Keratinocyte (primary cell): ENCODE results near the gene TMUB1. TPM values are rescaled to one million over a fixed set of nuclear protein-coding genes. Genes with fewer than 3 reads are reported as not detected.
A peak's percentile ranks its signal among the peaks of the same experiment; 100 is the strongest.

ENCODE experiments used
- DNase-seq: peaks from one replicate; pipeline ENCODE4 v3.0.0-alpha.2; 2011; ENCODE audit warnings: low read depth, missing footprints, low spot score
- FAIRE-seq: peaks from 2 replicates; lab custom pipeline; 2011; peaks lifted over from hg19 to GRCh38; lab: Jason Lieb, UNC
- H2AFZ ChIP-seq: 2 replicates; pipeline ENCODE4 v1.6.0; 2012; ENCODE audit warnings: low read length, control low read depth, inconsistent platforms; ENCODE audit not compliant: control insufficient read depth
- H3K27ac ChIP-seq: 2 replicates; pipeline ENCODE4 v1.5.1; 2011; ENCODE audit warnings: low read length; ENCODE audit not compliant: control insufficient read depth, insufficient read depth
- H3K27me3 ChIP-seq: 3 replicates; pipeline ENCODE4 v1.6.0; 2011; ENCODE audit warnings: low read length; ENCODE audit not compliant: control insufficient read depth, insufficient read depth; ENCODE audit errors: extremely low read depth
- H3K36me3 ChIP-seq, 2 experiments: 2 replicates in 1 of 2; 3 replicates in 1 of 2; pipeline ENCODE4 v1.5.1; 2011; ENCODE audit warnings: low read length in 2 of 2, mild to moderate bottlenecking in 1 of 2; ENCODE audit not compliant: control insufficient read depth in 2 of 2, insufficient read depth in 2 of 2; ENCODE audit errors: extremely low read depth in 1 of 2
- H3K4me1 ChIP-seq: 3 replicates; pipeline ENCODE4 v1.5.1; 2011; ENCODE audit warnings: low read length; ENCODE audit not compliant: control insufficient read depth, insufficient read depth; ENCODE audit errors: extremely low read depth
- H3K4me2 ChIP-seq: 3 replicates; pipeline ENCODE4 v1.6.0; 2011; ENCODE audit warnings: low read depth, low read length; ENCODE audit not compliant: control insufficient read depth, insufficient read depth; ENCODE audit errors: extremely low read depth
- H3K4me3 ChIP-seq, 3 experiments: fragments of 200-600 bp in 1 of 3; sonication (generic) in 1 of 3; 2 replicates in 2 of 3; 3 replicates in 1 of 3; pipeline ENCODE4 v1.5.1; 2011 to 2016; ENCODE audit warnings: low read length in 3 of 3, mild to moderate bottlenecking in 3 of 3, control low read depth in 2 of 3, inconsistent platforms in 1 of 3, low read depth in 1 of 3, mixed read lengths in 1 of 3, mixed run types in 1 of 3, moderate library complexity in 1 of 3; ENCODE audit not compliant: control insufficient read depth in 2 of 3, insufficient read depth in 2 of 3; ENCODE audit errors: extremely low read depth in 1 of 3
- H3K79me2 ChIP-seq: 2 replicates; pipeline ENCODE4 v1.6.0; 2012; ENCODE audit warnings: low read length; ENCODE audit not compliant: control insufficient read depth, insufficient read depth
- H3K9ac ChIP-seq: 3 replicates; pipeline ENCODE4 v1.6.0; 2011; ENCODE audit warnings: low read length; ENCODE audit not compliant: control insufficient read depth, insufficient read depth; ENCODE audit errors: extremely low read depth
- H3K9me1 ChIP-seq: 3 replicates; pipeline ENCODE4 v1.6.0; 2011; ENCODE audit warnings: low read length; ENCODE audit not compliant: control insufficient read depth, insufficient read depth; ENCODE audit errors: extremely low read depth
- H3K9me3 ChIP-seq: 2 replicates; pipeline ENCODE4 v1.5.1; 2012; ENCODE audit warnings: low read depth, low read length; ENCODE audit not compliant: control insufficient read depth
- H4K20me1 ChIP-seq: 3 replicates; pipeline ENCODE4 v1.6.0; 2011; ENCODE audit warnings: low read length; ENCODE audit not compliant: control insufficient read depth, insufficient read depth; ENCODE audit errors: extremely low read depth
- EZH2 ChIP-seq: IDR thresholded peaks from one replicate; pipeline ENCODE4 v1.6.1; 2012; ENCODE audit warnings: inconsistent platforms, mild to moderate bottlenecking, low read length, moderate library complexity
- dilution Hi-C: fragments of 300-500 bp; cut with MboI; formaldehyde crosslinking; loops from one replicate; pipeline ENCODE4 v1.7.0; 2020; ENCODE audit warnings: low sequenced_read_pairs; ENCODE audit not compliant: extremely low pct_ligation_motif_present
- polyA plus RNA-seq, 5 experiments: library from polyadenylated mRNA; depleted of rRNA in 3 of 5; stranded (reverse) in 3 of 5; stranded (forward) in 1 of 5; unstranded in 1 of 5; fragments of >200 nt; gene quantifications; 1 replicate in 1 of 5; 2 replicates in 3 of 5; 3 replicates in 1 of 5; pipeline versions ENCODE4 v1.2.1 to v1.2.3, GENCODE V29; 2011 to 2012; ENCODE audit warnings: missing spikeins in 2 of 5, low read depth in 1 of 5, low replicate concordance in 1 of 5
- TF ChIP-seq, protein P1 (sequence below), 3 experiments: IDR thresholded peaks in 1 of 3; conservative IDR thresholded peaks in 1 of 3; optimal IDR thresholded peaks in 1 of 3; 2 replicates in 2 of 3; 3 replicates in 1 of 3; pipeline versions ENCODE3 to v1.5.1; 2011; ENCODE audit warnings: low read length in 3 of 3, mild to moderate bottlenecking in 3 of 3, moderate library complexity in 2 of 3, control low read depth in 1 of 3, inconsistent platforms in 1 of 3; ENCODE audit not compliant: insufficient read depth in 2 of 3; ENCODE audit errors: extremely low read depth in 1 of 3

Gene TMUB1
- polyA plus RNA-seq, 1 donor (not counting 4 experiments of a cell fraction or from before 2014, with no cell fraction given) = 12.2 TPM

DNA sequence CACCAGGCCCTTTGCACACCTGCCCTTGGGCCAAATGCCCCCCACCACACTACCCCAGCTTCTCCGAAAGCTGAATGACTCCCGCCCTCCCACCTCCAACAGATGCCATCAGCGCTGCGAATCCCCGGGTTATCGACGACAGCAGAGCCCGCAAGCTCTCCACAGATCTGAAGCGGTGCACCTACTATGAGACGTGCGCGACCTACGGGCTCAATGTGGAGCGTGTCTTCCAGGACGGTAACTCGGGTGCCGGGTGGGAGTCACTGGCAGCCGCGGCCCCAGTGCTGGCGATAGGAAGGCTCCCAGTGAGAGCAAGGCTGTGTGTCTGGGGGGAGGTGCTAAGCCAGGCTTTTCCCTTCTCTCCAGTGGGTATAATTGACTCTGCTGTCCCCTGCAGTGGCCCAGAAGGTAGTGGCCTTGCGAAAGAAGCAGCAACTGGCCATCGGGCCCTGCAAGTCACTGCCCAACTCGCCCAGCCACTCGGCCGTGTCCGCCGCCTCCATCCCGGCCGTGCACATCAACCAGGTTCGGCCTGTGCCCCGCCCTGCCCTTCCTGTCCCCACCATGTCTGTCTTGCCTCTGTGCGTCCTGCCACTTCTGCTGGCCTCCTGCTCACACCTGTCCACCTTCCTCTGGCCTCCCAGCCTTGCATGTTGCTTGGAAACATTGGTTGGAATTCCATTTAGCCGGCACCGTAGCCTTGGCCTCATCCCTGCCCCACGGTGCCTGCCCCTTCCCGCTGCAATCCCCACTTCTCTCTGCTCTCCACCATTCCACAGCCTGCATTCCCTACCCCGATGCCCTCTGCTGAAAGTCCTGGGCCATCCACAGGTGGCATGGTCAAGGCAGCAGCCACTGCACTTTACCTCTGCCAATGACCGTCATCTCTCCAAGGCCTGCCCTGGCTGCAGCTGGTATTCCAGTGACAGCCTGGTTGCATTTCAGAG lies 35.1 kb upstream of the TMUB1 start:
- no peaks in the 10 kb centered on the region for H3K9me1 ChIP-seq
- peaks cover 20% of the 10 kb centered on the region for H3K4me1 ChIP-seq
- dilution Hi-C loops = no loop called here
- H3K4me3 ChIP-seq = no peak overlapping the region
- TF ChIP-seq, protein P1, sequence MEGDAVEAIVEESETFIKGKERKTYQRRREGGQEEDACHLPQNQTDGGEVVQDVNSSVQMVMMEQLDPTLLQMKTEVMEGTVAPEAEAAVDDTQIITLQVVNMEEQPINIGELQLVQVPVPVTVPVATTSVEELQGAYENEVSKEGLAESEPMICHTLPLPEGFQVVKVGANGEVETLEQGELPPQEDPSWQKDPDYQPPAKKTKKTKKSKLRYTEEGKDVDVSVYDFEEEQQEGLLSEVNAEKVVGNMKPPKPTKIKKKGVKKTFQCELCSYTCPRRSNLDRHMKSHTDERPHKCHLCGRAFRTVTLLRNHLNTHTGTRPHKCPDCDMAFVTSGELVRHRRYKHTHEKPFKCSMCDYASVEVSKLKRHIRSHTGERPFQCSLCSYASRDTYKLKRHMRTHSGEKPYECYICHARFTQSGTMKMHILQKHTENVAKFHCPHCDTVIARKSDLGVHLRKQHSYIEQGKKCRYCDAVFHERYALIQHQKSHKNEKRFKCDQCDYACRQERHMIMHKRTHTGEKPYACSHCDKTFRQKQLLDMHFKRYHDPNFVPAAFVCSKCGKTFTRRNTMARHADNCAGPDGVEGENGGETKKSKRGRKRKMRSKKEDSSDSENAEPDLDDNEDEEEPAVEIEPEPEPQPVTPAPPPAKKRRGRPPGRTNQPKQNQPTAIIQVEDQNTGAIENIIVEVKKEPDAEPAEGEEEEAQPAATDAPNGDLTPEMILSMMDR (optimal IDR thresholded peaks at IDR 0.05 in 1 of 3, IDR thresholded peaks at IDR 0.05 in 1 of 3, conservative IDR thresholded peaks at IDR 0.05 in 1 of 3; ENCODE audit: extremely low read depth in 1 of 3, insufficient read depth in 2 of 3, low read length in 3 of 3) = no peak
- TF ChIP-seq EZH2 = no peak
- no peaks in the 10 kb centered on the region for H3K27me3 ChIP-seq
- no peaks in the 10 kb centered on the region for H3K9me3 ChIP-seq
- H4K20me1 ChIP-seq = peaks cover 4% of the 10 kb centered on the region
- no peak overlapping the region for H3K9ac ChIP-seq
- no peak overlapping the region for H3K27ac ChIP-seq
- DNase-seq (no peak), FAIRE-seq (no peak)
- H3K4me2 ChIP-seq = no peak overlapping the region
- peaks cover 30 to 36% of the 10 kb centered on the region in 2 experiments for H3K36me3 ChIP-seq
- H3K79me2 ChIP-seq = peaks cover 40% of the 10 kb centered on the region
- no peak overlapping the region for H2AFZ ChIP-seq

DNA sequence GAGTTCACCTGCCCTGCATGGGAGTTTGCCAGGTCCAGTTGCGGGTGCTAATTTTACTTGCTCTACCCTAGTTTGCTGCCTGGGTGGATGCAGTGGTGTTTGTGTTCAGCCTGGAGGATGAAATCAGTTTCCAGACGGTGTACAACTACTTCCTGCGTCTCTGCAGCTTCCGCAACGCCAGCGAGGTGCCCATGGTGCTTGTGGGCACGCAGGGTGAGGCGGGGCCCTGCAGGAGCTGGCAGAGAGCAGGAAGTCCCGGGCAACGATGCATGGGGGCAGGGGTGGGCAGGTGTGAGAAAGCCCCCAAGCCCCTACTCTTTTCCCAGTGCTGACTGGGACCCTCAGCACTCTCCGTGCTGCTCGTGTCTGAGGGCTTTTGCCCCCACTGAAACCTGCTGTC lies 34.3 kb upstream of the TMUB1 start:
- dilution Hi-C loops = no loop called here
- H3K4me2 ChIP-seq = peak overlapping the region; percentile 96
- H3K79me2 ChIP-seq = peaks cover 46% of the 10 kb centered on the region
- TF ChIP-seq, protein P1 (optimal IDR thresholded peaks at IDR 0.05 in 1 of 3, IDR thresholded peaks at IDR 0.05 in 1 of 3, conservative IDR thresholded peaks at IDR 0.05 in 1 of 3; ENCODE audit: extremely low read depth in 1 of 3, insufficient read depth in 2 of 3, low read length in 3 of 3) = no peak
- TF ChIP-seq EZH2 = no peak
- H3K4me3 ChIP-seq = peak overlapping the region; percentile 53 to 81 (median 81)
- no peak overlapping the region for H2AFZ ChIP-seq
- no peaks in the 10 kb centered on the region for H3K9me1 ChIP-seq
- peaks cover 6% of the 10 kb centered on the region for H4K20me1 ChIP-seq
- H3K9ac ChIP-seq = peak overlapping the region; percentile 80
- peaks cover 26% of the 10 kb centered on the region for H3K4me1 ChIP-seq
- H3K36me3 ChIP-seq = peaks cover 30 to 36% of the 10 kb centered on the region in 2 experiments
- H3K9me3 ChIP-seq = no peaks in the 10 kb centered on the region
- H3K27me3 ChIP-seq = no peaks in the 10 kb centered on the region
- FAIRE-seq (no peak), DNase-seq (no peak)
- peak overlapping the region; percentile 8 for H3K27ac ChIP-seq
